ENCODE data around the gene KIF12. TPM values are rescaled to one million over a fixed set of nuclear protein-coding genes. Genes with fewer than 3 reads are reported as not detected.

KIF12 gene
- not detected in 2 replicates for total RNA-seq (2014; rRNA removed; shearing (Covaris generic); ENCODE audit: low replicate concordance)

DNA sequence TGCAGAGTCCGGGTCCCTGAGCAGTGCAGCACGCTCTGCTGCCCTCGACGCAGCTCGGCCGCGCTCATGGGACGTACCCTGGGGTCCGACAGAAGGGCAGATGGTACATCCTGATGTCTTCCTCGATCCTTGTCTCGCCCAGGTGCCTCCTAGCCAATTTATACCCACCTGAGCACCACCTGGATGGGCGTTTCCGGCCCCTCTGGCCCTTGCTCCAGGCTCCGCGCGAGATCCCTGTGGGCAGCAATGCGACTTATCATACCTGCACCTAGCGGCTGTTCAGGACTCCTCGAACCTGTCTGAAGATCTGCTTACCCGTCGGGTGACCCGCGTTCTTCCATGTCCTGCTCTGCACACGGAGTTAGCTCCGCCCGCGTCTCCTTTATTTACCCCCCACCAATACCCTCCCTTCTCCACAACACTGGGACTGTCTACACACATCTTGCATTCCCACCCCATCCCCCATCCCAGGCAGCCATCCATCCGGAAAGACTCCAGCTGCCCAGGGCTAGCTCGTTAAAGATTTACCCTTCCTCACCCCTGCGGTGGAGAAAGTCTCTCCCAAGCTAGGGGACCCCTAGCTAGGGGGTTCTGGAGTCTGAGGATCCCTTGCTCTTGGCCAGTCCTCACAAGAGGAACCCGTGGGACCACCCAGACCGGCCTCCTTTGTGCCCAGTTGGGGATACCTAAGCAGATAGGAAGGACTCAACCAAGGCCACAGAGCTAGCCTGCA is at the start of gene KIF12:
TSS of gene KIF12 (minus strand) at position 357 of the 733 bp plus-strand sequence. CDS start at position 341, 16 bp downstream.
- no peak within 1 kb of the TSS for H3K9ac ChIP-seq (ENCODE audit: low read length)

DNA sequence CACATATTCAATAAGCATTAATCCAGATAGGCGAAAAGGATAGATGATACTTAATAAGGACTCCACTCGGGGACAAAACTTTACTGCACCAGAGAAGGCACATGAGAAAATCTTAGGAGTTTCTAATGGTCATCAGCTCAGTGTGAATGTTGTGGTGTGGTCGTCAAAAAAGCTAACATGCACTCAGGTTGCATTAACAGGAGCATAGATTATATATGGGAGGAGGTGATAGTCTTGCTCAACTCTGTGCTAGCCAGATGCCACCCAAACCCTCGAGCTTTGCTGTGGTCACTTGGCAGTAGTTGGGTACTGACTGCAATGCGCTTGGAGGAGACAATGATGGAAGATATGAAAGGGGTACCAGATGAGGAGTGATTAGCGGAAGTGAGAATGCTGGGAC is 47.6 kb upstream of the KIF12 start:
- H3K4me3 ChIP-seq (ENCODE audit: low read length): no peak overlapping the region
- no peaks in the 10 kb centered on the region for H3K27me3 ChIP-seq (ENCODE audit: low read length)
- H4K20me1 ChIP-seq (ENCODE audit: insufficient read depth, low read depth, low read length): no peaks in the 10 kb centered on the region
- H3K36me3 ChIP-seq (ENCODE audit: insufficient read depth, low read length): no peaks in the 10 kb centered on the region
- H3K9ac ChIP-seq (ENCODE audit: low read length): no peak overlapping the region
- DNase-seq: no peak
- no peaks in the 10 kb centered on the region for H3K9me3 ChIP-seq (ENCODE audit: low read length)
- H3K79me2 ChIP-seq (ENCODE audit: low read length): no peaks in the 10 kb centered on the region
- no peaks in the 10 kb centered on the region for H3K9me2 ChIP-seq (replicated peaks; ENCODE audit: insufficient read depth, low read length)
- H3K4me1 ChIP-seq (ENCODE audit: low read length): no peaks in the 10 kb centered on the region
- H3K4me2 ChIP-seq (ENCODE audit: low read depth, low read length, poor library complexity, severe bottlenecking): no peak overlapping the region
- H2AFZ ChIP-seq (ENCODE audit: low read length): no peak overlapping the region
- no peak overlapping the region for H3K27ac ChIP-seq (ENCODE audit: low read length)

More for the DNA sequence above, at the start of gene KIF12:
- Histone ChIP-seq H2AFZ (ENCODE audit: low read length) (no peak within 1 kb of the TSS), H3K27ac (ENCODE audit: low read length) (no peak within 1 kb of the TSS), H3K4me1 (ENCODE audit: low read length) (no peaks in the 10 kb centered on the region), H3K36me3 (ENCODE audit: insufficient read depth, low read length) (no peaks in the 10 kb centered on the region), H4K20me1 (ENCODE audit: insufficient read depth, low read depth, low read length) (no peaks in the 10 kb centered on the region), H3K9me3 (ENCODE audit: low read length) (no peaks in the 10 kb centered on the region), H3K27me3 (ENCODE audit: low read length) (no peaks in the 10 kb centered on the region), H3K9me2 (replicated peaks; ENCODE audit: insufficient read depth, low read length) (no peaks in the 10 kb centered on the region), H3K79me2 (ENCODE audit: low read length) (no peaks in the 10 kb centered on the region), H3K4me3 (ENCODE audit: low read length) (no peak within 1 kb of the TSS), H3K4me2 (ENCODE audit: low read depth, low read length, poor library complexity, severe bottlenecking) (no peak within 1 kb of the TSS)
- no peak for DNase-seq

DNA sequence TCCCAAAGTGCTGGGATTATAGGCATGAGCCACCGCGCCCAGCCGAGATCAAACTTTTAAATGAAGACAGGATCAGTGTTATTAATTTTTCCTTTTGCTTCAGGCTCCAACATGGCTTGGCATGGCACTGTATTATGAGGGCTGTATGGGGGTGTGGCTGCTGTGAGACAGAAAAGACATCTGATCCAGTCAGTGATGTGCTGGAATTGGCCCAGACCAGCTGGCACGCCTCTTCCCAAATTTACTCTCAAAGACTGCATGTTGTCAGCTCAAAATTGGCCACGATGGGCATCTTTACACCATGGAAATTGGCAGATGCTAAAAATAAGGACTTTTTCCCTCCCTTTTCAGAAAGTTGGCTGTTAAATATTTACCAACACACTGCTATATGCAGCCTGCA is 44.1 kb upstream of the KIF12 start:
- Histone ChIP-seq H3K9me3 (ENCODE audit: low read length) (no peaks in the 10 kb centered on the region), H3K9me2 (replicated peaks; ENCODE audit: insufficient read depth, low read length) (no peaks in the 10 kb centered on the region), H3K9ac (ENCODE audit: low read length) (no peak overlapping the region), H3K36me3 (ENCODE audit: insufficient read depth, low read length) (no peaks in the 10 kb centered on the region), H4K20me1 (ENCODE audit: insufficient read depth, low read depth, low read length) (no peaks in the 10 kb centered on the region), H3K4me3 (ENCODE audit: low read length) (no peak overlapping the region), H3K79me2 (ENCODE audit: low read length) (no peaks in the 10 kb centered on the region), H3K4me2 (ENCODE audit: low read depth, low read length, poor library complexity, severe bottlenecking) (no peak overlapping the region), H2AFZ (ENCODE audit: low read length) (no peak overlapping the region), H3K27ac (ENCODE audit: low read length) (no peak overlapping the region), H3K4me1 (ENCODE audit: low read length) (no peaks in the 10 kb centered on the region), H3K27me3 (ENCODE audit: low read length) (no peaks in the 10 kb centered on the region)
- no peak for DNase-seq

DNA sequence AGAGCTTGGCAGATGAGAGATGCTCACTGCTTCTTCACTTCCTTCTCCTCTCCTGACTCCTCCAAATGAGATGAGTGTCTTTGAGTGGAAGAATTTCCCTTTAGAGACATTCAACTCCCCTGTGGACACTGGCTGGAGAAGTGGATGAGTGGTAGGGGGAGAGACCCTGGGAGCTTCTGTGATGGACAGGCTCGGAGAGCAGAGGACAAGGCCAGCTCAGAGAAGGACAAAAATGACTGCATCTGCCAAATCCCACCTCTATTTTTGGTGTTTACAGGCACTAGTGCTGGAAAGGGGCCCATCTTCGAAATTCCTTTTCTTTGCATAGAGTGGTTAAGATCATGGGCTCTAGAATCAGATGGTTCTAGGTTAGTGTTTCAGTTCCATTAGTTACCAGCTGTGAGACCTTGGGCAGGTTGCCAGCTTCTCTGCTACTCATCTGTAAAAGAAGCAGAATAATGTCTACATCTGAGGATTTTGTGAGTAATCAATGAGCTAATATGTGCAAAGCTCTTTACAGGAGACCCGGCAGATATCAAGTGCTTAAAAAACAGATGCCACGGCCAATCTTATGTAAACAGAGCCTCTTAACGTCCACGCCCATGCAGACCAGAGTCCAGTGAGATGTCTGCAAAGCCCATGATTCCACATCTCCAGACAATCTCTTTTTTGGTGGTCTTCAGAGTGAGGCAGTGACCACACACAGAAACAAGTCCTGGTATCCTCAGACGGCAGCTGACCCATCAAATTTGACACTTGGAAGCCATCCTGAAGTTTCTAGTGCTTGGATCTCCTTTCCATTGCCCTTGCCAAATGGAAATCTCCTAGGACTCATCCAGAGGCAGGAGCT is 42.7 kb upstream of the KIF12 start:
- no peaks in the 10 kb centered on the region for H3K4me1 ChIP-seq (ENCODE audit: low read length)

DNA sequence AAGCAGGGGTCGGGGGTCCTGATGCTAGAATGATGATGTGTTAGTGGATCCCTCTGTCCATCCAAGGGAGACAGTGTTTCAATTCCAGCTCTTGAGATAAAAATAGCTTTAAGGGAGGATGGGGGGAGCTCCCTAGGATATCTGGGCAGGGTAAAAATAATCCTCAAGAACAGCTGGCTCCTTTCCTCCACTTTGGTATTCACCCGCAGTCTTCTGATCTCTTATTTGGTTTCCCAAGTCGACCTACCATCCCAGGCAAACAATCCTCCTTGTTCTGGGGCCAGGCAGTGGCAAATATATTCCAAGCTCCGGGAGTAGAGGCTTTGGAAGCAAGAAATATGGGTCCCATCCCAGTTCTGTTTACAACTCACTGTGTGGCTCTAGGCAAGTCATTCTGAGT is 41.8 kb upstream of the KIF12 start:
- Histone ChIP-seq H3K4me3 (ENCODE audit: low read length) (no peak overlapping the region), H3K4me2 (ENCODE audit: low read depth, low read length, poor library complexity, severe bottlenecking) (no peak overlapping the region), H3K9me3 (ENCODE audit: low read length) (no peaks in the 10 kb centered on the region), H3K9me2 (replicated peaks; ENCODE audit: insufficient read depth, low read length) (no peaks in the 10 kb centered on the region), H3K4me1 (ENCODE audit: low read length) (no peaks in the 10 kb centered on the region), H2AFZ (ENCODE audit: low read length) (no peak overlapping the region), H3K79me2 (ENCODE audit: low read length) (no peaks in the 10 kb centered on the region), H4K20me1 (ENCODE audit: insufficient read depth, low read depth, low read length) (no peaks in the 10 kb centered on the region), H3K9ac (ENCODE audit: low read length) (no peak overlapping the region), H3K36me3 (ENCODE audit: insufficient read depth, low read length) (no peaks in the 10 kb centered on the region), H3K27ac (ENCODE audit: low read length) (no peak overlapping the region), H3K27me3 (ENCODE audit: low read length) (no peaks in the 10 kb centered on the region)
- no peak for DNase-seq

More for the DNA sequence above, 42.7 kb upstream of the KIF12 start:
- no peaks in the 10 kb centered on the region for H4K20me1 ChIP-seq (ENCODE audit: insufficient read depth, low read depth, low read length)
- DNase-seq: no peak
- H3K9me2 ChIP-seq (replicated peaks; ENCODE audit: insufficient read depth, low read length): no peaks in the 10 kb centered on the region
- no peak overlapping the region for H3K4me2 ChIP-seq (ENCODE audit: low read depth, low read length, poor library complexity, severe bottlenecking)
- H2AFZ ChIP-seq (ENCODE audit: low read length): no peak overlapping the region
- H3K4me3 ChIP-seq (ENCODE audit: low read length): no peak overlapping the region
- no peaks in the 10 kb centered on the region for H3K36me3 ChIP-seq (ENCODE audit: insufficient read depth, low read length)
- H3K9ac ChIP-seq (ENCODE audit: low read length): no peak overlapping the region
- no peaks in the 10 kb centered on the region for H3K79me2 ChIP-seq (ENCODE audit: low read length)
- no peak overlapping the region for H3K27ac ChIP-seq (ENCODE audit: low read length)
- H3K27me3 ChIP-seq (ENCODE audit: low read length): no peaks in the 10 kb centered on the region
- H3K9me3 ChIP-seq (ENCODE audit: low read length): no peaks in the 10 kb centered on the region

DNA sequence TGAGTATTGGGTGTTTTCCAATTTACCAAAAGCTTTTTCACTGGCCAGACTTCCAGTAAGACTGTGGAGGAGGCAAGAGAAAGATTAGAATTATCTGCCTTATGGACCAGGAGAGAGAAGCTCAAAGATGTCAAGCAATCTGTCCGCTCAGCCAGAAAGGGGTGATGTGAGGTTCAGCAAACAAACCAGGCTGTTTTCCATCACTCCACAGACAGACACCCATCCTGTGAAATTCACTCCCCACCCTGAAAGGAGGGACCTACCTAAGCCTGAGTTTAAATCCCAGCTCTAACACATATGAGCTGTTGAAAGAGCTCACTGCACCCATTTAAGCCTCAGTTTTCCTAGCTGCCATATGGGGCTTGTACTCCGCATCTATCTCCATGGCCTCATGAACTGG is 41.3 kb upstream of the KIF12 start:
- H2AFZ ChIP-seq (ENCODE audit: low read length): no peak overlapping the region
- no peaks in the 10 kb centered on the region for H3K9me2 ChIP-seq (replicated peaks; ENCODE audit: insufficient read depth, low read length)
- DNase-seq: no peak
- H4K20me1 ChIP-seq (ENCODE audit: insufficient read depth, low read depth, low read length): no peaks in the 10 kb centered on the region
- no peak overlapping the region for H3K4me2 ChIP-seq (ENCODE audit: low read depth, low read length, poor library complexity, severe bottlenecking)
- no peaks in the 10 kb centered on the region for H3K79me2 ChIP-seq (ENCODE audit: low read length)
- no peak overlapping the region for H3K4me3 ChIP-seq (ENCODE audit: low read length)
- H3K27ac ChIP-seq (ENCODE audit: low read length): no peak overlapping the region
- H3K9me3 ChIP-seq (ENCODE audit: low read length): no peaks in the 10 kb centered on the region
- H3K36me3 ChIP-seq (ENCODE audit: insufficient read depth, low read length): no peaks in the 10 kb centered on the region
- H3K9ac ChIP-seq (ENCODE audit: low read length): no peak overlapping the region
- no peaks in the 10 kb centered on the region for H3K4me1 ChIP-seq (ENCODE audit: low read length)
- H3K27me3 ChIP-seq (ENCODE audit: low read length): no peaks in the 10 kb centered on the region

DNA sequence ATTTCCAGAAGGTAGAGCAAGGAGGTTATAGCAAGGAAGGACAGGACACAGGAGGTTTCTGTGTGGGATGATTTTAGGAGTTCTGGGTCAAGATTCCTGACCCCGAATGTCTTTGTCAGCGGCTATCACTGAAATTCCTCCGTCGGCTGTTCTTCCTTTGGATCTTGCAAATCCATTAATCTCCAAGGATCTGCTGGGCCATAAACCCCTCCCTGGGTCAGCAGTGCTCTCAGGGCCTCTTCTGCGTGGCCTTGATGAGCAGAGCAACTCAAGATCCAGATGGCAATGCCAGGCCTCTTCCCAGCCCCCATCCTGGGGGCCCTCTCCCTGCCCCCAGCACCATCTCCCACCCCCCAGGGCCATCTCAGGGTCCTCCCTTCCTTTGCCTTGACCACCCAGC is 40.0 kb upstream of the KIF12 start:
- no peak overlapping the region for H3K4me2 ChIP-seq (ENCODE audit: low read depth, low read length, poor library complexity, severe bottlenecking)
- no peaks in the 10 kb centered on the region for H3K9me2 ChIP-seq (replicated peaks; ENCODE audit: insufficient read depth, low read length)
- H3K4me1 ChIP-seq (ENCODE audit: low read length): no peaks in the 10 kb centered on the region

DNA sequence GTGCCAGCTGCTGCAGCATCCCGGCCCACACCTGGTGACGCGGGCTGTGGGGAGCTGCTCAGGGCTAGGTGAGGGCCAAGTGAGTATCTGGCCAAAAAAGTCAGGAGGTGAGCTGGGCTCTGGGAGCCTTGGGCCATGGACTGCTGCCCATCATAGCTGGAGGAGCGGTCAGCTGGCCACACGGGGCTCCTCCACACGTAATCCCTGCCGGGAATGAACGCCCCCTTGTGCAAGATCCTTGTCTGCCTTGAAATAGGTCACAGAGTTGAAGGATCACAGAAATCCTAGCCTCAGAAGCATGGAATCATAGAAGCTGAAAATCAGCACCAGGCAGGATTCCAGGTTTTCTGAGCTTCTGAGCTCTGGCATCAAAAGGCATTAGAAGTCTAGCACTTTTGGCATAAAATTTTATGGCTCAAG is 39.5 kb upstream of the KIF12 start:
- Histone ChIP-seq H3K27ac (ENCODE audit: low read length) (no peak overlapping the region), H3K4me2 (ENCODE audit: low read depth, low read length, poor library complexity, severe bottlenecking) (no peak overlapping the region), H3K9me3 (ENCODE audit: low read length) (no peaks in the 10 kb centered on the region), H3K4me1 (ENCODE audit: low read length) (no peaks in the 10 kb centered on the region), H3K79me2 (ENCODE audit: low read length) (no peaks in the 10 kb centered on the region), H3K27me3 (ENCODE audit: low read length) (no peaks in the 10 kb centered on the region), H3K9me2 (replicated peaks; ENCODE audit: insufficient read depth, low read length) (no peaks in the 10 kb centered on the region), H3K9ac (ENCODE audit: low read length) (no peak overlapping the region), H3K36me3 (ENCODE audit: insufficient read depth, low read length) (no peaks in the 10 kb centered on the region), H2AFZ (ENCODE audit: low read length) (no peak overlapping the region), H3K4me3 (ENCODE audit: low read length) (no peak overlapping the region), H4K20me1 (ENCODE audit: insufficient read depth, low read depth, low read length) (no peaks in the 10 kb centered on the region)
- DNase-seq: no peak

More for the DNA sequence above, 40.0 kb upstream of the KIF12 start:
- H2AFZ ChIP-seq (ENCODE audit: low read length): no peak overlapping the region
- no peak for DNase-seq
- no peak overlapping the region for H3K27ac ChIP-seq (ENCODE audit: low read length)
- no peaks in the 10 kb centered on the region for H3K9me3 ChIP-seq (ENCODE audit: low read length)
- no peaks in the 10 kb centered on the region for H3K79me2 ChIP-seq (ENCODE audit: low read length)
- no peaks in the 10 kb centered on the region for H4K20me1 ChIP-seq (ENCODE audit: insufficient read depth, low read depth, low read length)
- no peaks in the 10 kb centered on the region for H3K27me3 ChIP-seq (ENCODE audit: low read length)
- no peak overlapping the region for H3K4me3 ChIP-seq (ENCODE audit: low read length)
- no peaks in the 10 kb centered on the region for H3K36me3 ChIP-seq (ENCODE audit: insufficient read depth, low read length)
- H3K9ac ChIP-seq (ENCODE audit: low read length): no peak overlapping the region

Data from Karpas-422 (cell line).